Measurements from ENCODE around the gene CASKIN1. TPM values are rescaled to one million over a fixed set of nuclear protein-coding genes. Genes with fewer than 3 reads are reported as not detected.

Gene CASKIN1
- total RNA-seq, 120 experiments from 2014 or later: 50.8 to 265 (median 149) TPM

Small RNA genes within 50 kb of the gene (microRNA-seq; reads per million reads assigned to microRNA genes)
- gene MIR3180-5 (0 reads per million in 43 experiments), gene MIR4516 (0 to 0.48 (median 0) reads per million in 43 experiments)

Other genes with a start within 250 kb of the CASKIN1 start
- under 1 TPM in 1 of 120 experiments, not detected in 119; 0.28 TPM for gene RPL3L, start 241.9 kb downstream of the CASKIN1 start, total RNA-seq
- 100 to 1,000 TPM in 106 of 120 experiments, 10 to 100 TPM in 14; 74.8 to 178 (median 131) TPM for gene NDUFB10, start 237.1 kb downstream of the CASKIN1 start, total RNA-seq
- 100 to 1,000 TPM; 252 to 559 (median 351) TPM for gene RPS2, start 231.8 kb downstream of the CASKIN1 start, total RNA-seq
- under 1 TPM in 1 of 120 experiments, not detected in 119; 0.71 TPM for gene RNF151, start 229.7 kb downstream of the CASKIN1 start, total RNA-seq
- gene TBL3, start 224.6 kb downstream of the CASKIN1 start, total RNA-seq: 10 to 100 TPM; 13.8 to 38.7 (median 23.1) TPM
- gene NOXO1, start 215.1 kb downstream of the CASKIN1 start, total RNA-seq: 1 to 10 TPM in 99 of 120 experiments, under 1 TPM in 18, not detected in 3; 0.52 to 4.8 (median 1.7) TPM
- gene GFER, start 212.4 kb downstream of the CASKIN1 start, total RNA-seq: 10 to 100 TPM; 14.2 to 39.2 (median 21.8) TPM
- 100 to 1,000 TPM in 115 of 120 experiments, 10 to 100 TPM in 5; 51.9 to 210 (median 145) TPM for gene SYNGR3, start 206.6 kb downstream of the CASKIN1 start, total RNA-seq
- 10 to 100 TPM; 16.4 to 45.4 (median 29.2) TPM for gene ZNF598, start 186.8 kb downstream of the CASKIN1 start, total RNA-seq
- gene NPW, start 176.8 kb downstream of the CASKIN1 start, total RNA-seq: 1 to 10 TPM in 45 of 120 experiments, under 1 TPM in 23, not detected in 52; 0.43 to 4.3 (median 1.1) TPM
- gene NHERF2, start 169.7 kb downstream of the CASKIN1 start, total RNA-seq: 100 to 1,000 TPM in 28 of 120 experiments, 10 to 100 TPM in 92; 46.4 to 200 (median 84.6) TPM
- 10 to 100 TPM; 12.2 to 41.4 (median 26.0) TPM for gene NTHL1, start 148.8 kb downstream of the CASKIN1 start, total RNA-seq
- 100 to 1,000 TPM; 129 to 311 (median 193) TPM for gene TSC2, start 148.6 kb downstream of the CASKIN1 start, total RNA-seq
- gene PKD1, start 60.7 kb downstream of the CASKIN1 start, total RNA-seq: 100 to 1,000 TPM; 194 to 567 (median 327) TPM
- gene RAB26, start 48.0 kb downstream of the CASKIN1 start, total RNA-seq: 10 to 100 TPM; 19.4 to 82.0 (median 54.8) TPM
- 10 to 100 TPM; 26.2 to 67.2 (median 41.0) TPM for gene TRAF7, start 40.8 kb downstream of the CASKIN1 start, total RNA-seq
- gene MLST8, start 8.8 kb upstream of the CASKIN1 start, total RNA-seq: 10 to 100 TPM; 36.3 to 86.0 (median 59.4) TPM
- 10 to 100 TPM in 119 of 120 experiments, 1 to 10 TPM in 1; 9.3 to 42.9 (median 24.0) TPM for gene BRICD5, start 14.3 kb upstream of the CASKIN1 start, total RNA-seq
- 10 to 100 TPM; 29.8 to 66.3 (median 45.6) TPM for gene PGP, start 18.2 kb upstream of the CASKIN1 start, total RNA-seq
- gene E4F1, start 27.0 kb upstream of the CASKIN1 start, total RNA-seq: 10 to 100 TPM; 22.7 to 49.6 (median 30.9) TPM
- 10 to 100 TPM in 40 of 120 experiments, 1 to 10 TPM in 80; 2.9 to 21.6 (median 8.2) TPM for gene DNASE1L2, start 39.8 kb upstream of the CASKIN1 start, total RNA-seq
- 10 to 100 TPM; 24.9 to 65.0 (median 34.8) TPM for gene ECI1, start 55.0 kb upstream of the CASKIN1 start, total RNA-seq
- gene RNPS1, start 71.5 kb upstream of the CASKIN1 start, total RNA-seq: 100 to 1,000 TPM; 162 to 285 (median 225) TPM
- 100 to 1,000 TPM in 77 of 120 experiments, 10 to 100 TPM in 43; 75.2 to 141 (median 103) TPM for gene ABCA3, start 144.1 kb upstream of the CASKIN1 start, total RNA-seq
- gene CCNF, start 232.8 kb upstream of the CASKIN1 start, total RNA-seq: 10 to 100 TPM in 29 of 120 experiments, 1 to 10 TPM in 91; 3.8 to 15.4 (median 8.3) TPM

Data from dorsolateral prefrontal cortex (tissue), 118 donors.